NB4 (cell line): ENCODE measurements around the gene YPEL3.

Experiments used
- MYC ChIP-seq: IDR thresholded peaks from 2 replicates; pipeline ENCODE4 v1.6.1; 2011; ENCODE audit warnings: low read depth, low read length
- POLR2A ChIP-seq: IDR thresholded peaks from 2 replicates; pipeline ENCODE4 v1.6.1; 2011; ENCODE audit warnings: mild to moderate bottlenecking; ENCODE audit not compliant: insufficient read length; ENCODE audit errors: extremely low read depth
- TF ChIP-seq, protein P1 (sequence below): IDR thresholded peaks from one replicate; pipeline ENCODE4 v1.5.1; 2012; ENCODE audit warnings: low read depth, low read length

DNA sequence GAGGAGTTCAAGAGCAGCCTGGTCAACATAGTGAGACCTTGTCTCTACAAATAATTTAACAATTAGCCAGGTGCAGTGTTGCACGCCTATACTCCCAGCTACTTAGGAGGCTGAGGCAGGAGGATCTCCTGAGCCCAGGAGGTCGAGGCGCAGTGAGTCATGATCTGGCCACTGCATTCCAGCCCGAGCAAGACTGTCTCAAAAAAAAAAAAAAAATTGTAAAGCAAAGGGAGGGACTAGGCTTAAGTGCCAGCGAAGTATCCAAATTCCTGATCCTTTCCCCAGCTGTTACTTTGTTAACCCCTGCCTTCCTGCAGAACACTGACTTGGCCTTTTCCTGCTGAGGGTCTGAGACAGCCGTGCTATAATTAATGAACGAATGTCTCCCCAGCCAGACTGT lies 14.6 kb upstream of the YPEL3 start:
- TF ChIP-seq, protein P1, sequence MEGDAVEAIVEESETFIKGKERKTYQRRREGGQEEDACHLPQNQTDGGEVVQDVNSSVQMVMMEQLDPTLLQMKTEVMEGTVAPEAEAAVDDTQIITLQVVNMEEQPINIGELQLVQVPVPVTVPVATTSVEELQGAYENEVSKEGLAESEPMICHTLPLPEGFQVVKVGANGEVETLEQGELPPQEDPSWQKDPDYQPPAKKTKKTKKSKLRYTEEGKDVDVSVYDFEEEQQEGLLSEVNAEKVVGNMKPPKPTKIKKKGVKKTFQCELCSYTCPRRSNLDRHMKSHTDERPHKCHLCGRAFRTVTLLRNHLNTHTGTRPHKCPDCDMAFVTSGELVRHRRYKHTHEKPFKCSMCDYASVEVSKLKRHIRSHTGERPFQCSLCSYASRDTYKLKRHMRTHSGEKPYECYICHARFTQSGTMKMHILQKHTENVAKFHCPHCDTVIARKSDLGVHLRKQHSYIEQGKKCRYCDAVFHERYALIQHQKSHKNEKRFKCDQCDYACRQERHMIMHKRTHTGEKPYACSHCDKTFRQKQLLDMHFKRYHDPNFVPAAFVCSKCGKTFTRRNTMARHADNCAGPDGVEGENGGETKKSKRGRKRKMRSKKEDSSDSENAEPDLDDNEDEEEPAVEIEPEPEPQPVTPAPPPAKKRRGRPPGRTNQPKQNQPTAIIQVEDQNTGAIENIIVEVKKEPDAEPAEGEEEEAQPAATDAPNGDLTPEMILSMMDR = no peak
- TF ChIP-seq POLR2A = no peak
- TF ChIP-seq MYC = no peak
